Measurements from ENCODE around the gene PIEZO2.

DNA sequence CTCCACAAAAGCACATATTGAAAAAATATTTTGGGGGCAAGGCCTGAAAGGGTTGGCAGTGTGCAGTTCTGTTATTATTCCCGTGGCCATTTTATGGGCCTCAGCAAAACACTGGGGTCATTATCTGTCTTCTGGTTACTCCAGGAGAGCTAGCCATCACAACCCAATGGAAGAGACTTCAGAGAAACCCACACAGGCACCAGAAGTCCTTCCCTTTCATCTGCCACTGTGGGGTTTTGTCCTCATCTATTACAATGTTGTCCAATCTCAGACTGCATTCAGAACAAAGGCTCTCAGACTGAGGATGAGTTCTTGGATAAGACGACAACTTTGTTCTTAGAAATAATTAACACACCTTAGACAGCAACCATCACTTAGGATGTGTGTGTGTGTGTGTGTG is 98.4 kb downstream of the PIEZO2 start:
- TF ChIP-seq CTCF (IDR thresholded peaks at IDR 0.05) (no peak), ZFX (IDR thresholded peaks at IDR 0.05; ENCODE audit: borderline replicate concordance) (no peak)
